ENCODE results near the gene EXD2.

DNA sequence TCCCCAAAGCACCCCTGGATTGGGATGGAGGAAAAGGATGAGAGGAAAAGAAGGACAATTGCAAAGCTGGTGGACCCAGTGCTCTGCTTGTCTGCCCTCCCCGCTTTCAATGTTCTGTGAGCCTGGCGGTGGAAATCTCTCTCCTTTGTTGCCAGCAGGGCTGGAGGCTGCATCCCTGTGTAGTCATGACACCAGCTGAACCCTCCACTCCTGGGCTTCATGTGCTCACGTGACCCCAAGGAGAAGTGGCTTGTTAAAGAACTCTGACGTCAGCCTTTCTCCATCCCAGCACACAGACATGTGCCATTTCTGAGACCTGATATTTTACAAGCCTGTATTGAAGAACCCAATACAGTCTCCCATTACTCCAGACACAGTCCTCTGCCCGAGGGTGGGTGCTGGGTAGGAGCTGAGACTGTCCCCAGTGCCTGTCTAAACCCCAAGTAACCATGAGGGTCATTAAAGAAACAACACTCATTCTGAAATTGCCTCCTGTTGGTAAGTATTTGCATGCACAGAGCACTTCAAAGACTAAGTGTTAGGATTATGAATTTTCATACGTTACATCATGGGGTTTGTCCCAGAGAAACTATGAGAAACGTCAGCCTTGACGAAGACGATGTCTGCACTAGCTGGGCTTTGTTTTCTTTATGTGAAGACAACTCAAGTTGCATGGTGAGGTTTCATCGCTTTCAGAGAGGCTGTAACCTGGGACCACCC is 90.3 kb downstream of the EXD2 start:
- TF ChIP-seq TAF1 (IDR thresholded peaks at IDR 0.05; ENCODE audit: low read depth, low read length) (no peak), POLR2AphosphoS5 (IDR thresholded peaks at IDR 0.05; ENCODE audit: low read depth, low read length) (no peak), POLR2A (IDR thresholded peaks at IDR 0.05; ENCODE audit: low read depth, low read length) (no peak), SPI1 (IDR thresholded peaks at IDR 0.05; ENCODE audit: low read depth, low read length) (no peak), PAX5 (IDR thresholded peaks at IDR 0.05; ENCODE audit: insufficient read depth, low read length, severe bottlenecking) (no peak), POU2F2 (IDR thresholded peaks at IDR 0.05; ENCODE audit: low read depth, low read length) (peak; percentile 90)
